Suprapubic skin (tissue), 4 donors: ENCODE data around the gene ZDHHC13. TPM values are rescaled to one million over a fixed set of nuclear protein-coding genes. Genes with fewer than 3 reads are reported as not detected.
"Not testable (repeated sequence)": the region's sequence is repeated elsewhere in the genome, so short reads cannot be mapped to it uniquely, and the experiment has no call there.

Source experiments
- DNase-seq, 2 donors: peaks; one replicate each; pipeline ENCODE4 v3.0.0-alpha.2; 2019; ENCODE audit warnings: low spot score in 2 of 2
- H3K27ac ChIP-seq: fragments of 200-600 bp; sonication (generic); one replicate; pipeline ENCODE4 v1.5.1; 2019
- H3K27me3 ChIP-seq: fragments of 200-600 bp; sonication (generic); one replicate; pipeline ENCODE4 v1.5.1; 2019
- H3K36me3 ChIP-seq: fragments of 200-600 bp; sonication (generic); one replicate; pipeline ENCODE4 v1.5.1; 2019
- H3K4me1 ChIP-seq: fragments of 200-600 bp; sonication (generic); one replicate; pipeline ENCODE4 v1.5.1; 2019
- H3K4me3 ChIP-seq: fragments of 200-600 bp; sonication (generic); one replicate; pipeline ENCODE4 v1.5.1; 2019; ENCODE audit warnings: mild to moderate bottlenecking
- H3K9me3 ChIP-seq: fragments of 200-600 bp; sonication (generic); one replicate; pipeline ENCODE4 v1.5.1; 2019
- EP300 ChIP-seq: sonication (generic); formaldehyde crosslinking; IDR thresholded peaks from one replicate; pipeline ENCODE4 v1.6.1; 2017; ENCODE audit warnings: antibody characterized with exemption
- POLR2A ChIP-seq, 2 donors: fragments of 450-650 bp; IDR thresholded peaks; one replicate each; pipeline ENCODE4 v1.6.1; 2017; ENCODE audit warnings: antibody characterized with exemption in 2 of 2, mild to moderate bottlenecking in 2 of 2, moderate library complexity in 2 of 2
- POLR2AphosphoS5 ChIP-seq, 3 donors: sonication (generic); formaldehyde crosslinking; IDR thresholded peaks; one replicate each; pipeline ENCODE4 v1.6.1; 2017; ENCODE audit warnings: antibody characterized with exemption in 3 of 3
- WGBS: methylation state at CpG from one replicate; pipeline ENCODE4 v1.1.5; 2018; 5-methylcytosine and 5-hydroxymethylcytosine counted together
- total RNA-seq, 4 donors: library from RNA; depleted of rRNA; stranded (reverse); fragments of >200 nt; gene quantifications; one replicate each; pipeline ENCODE4 v1.1.0, GENCODE V29; 2016
- TF ChIP-seq, protein P1 (sequence below), 2 donors: fragments of 200-600 bp in 1 of 2; fragments of 450-650 bp in 1 of 2; sonication (generic) in 1 of 2; IDR thresholded peaks; one replicate each; pipeline ENCODE4 v1.5.1; 2016 to 2019; ENCODE audit warnings: antibody characterized with exemption in 2 of 2, mild to moderate bottlenecking in 1 of 2, moderate library complexity in 1 of 2

ZDHHC13 gene
- total RNA-seq, 4 donors from 2014 or later, result 23.8 to 74.6 (median 27.0) TPM

DNA sequence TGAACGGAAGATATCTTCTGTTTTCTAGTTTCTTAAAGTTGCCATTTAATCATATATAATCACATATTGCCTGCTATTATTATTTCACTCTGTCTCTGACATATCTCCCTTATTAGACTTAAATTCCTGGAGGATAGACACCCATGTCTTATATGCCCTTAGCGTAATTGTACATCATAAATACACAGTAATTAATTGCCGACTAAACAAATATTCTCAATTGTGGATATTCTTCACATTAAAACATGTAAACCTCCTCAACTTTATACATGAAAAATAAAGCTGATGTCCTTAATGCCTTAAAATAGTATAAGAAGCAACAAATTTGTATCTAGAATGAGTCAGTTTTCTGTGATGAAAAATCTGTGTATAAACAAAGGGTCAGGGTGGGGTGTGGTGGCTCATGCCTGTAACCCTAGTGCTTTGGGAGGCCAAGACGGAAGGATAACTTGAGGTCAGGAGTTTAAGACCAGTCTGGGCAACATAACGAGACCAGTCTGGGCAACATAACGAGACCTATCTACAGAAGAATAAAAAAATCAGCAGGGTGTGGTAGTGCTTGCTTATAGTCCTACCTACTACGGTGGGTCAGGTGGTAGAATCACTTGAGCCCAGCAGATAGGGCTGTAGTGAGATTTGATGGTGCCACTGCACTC is 6.1 kb downstream of the ZDHHC13 start:
- Histone ChIP-seq H3K27ac (no peak overlapping the region), H3K36me3 (peaks cover 7% of the 10 kb centered on the region), H3K27me3 (no peaks in the 10 kb centered on the region), H3K4me3 (no peak overlapping the region), H3K9me3 (no peaks in the 10 kb centered on the region), H3K4me1 (peaks cover 18% of the 10 kb centered on the region)
- no peak for TF ChIP-seq POLR2AphosphoS5 (IDR thresholded peaks at IDR 0.05)
- TF ChIP-seq, protein P1, sequence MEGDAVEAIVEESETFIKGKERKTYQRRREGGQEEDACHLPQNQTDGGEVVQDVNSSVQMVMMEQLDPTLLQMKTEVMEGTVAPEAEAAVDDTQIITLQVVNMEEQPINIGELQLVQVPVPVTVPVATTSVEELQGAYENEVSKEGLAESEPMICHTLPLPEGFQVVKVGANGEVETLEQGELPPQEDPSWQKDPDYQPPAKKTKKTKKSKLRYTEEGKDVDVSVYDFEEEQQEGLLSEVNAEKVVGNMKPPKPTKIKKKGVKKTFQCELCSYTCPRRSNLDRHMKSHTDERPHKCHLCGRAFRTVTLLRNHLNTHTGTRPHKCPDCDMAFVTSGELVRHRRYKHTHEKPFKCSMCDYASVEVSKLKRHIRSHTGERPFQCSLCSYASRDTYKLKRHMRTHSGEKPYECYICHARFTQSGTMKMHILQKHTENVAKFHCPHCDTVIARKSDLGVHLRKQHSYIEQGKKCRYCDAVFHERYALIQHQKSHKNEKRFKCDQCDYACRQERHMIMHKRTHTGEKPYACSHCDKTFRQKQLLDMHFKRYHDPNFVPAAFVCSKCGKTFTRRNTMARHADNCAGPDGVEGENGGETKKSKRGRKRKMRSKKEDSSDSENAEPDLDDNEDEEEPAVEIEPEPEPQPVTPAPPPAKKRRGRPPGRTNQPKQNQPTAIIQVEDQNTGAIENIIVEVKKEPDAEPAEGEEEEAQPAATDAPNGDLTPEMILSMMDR (IDR thresholded peaks at IDR 0.05), result no peak
- no peak for TF ChIP-seq EP300
- TF ChIP-seq POLR2A (IDR thresholded peaks at IDR 0.05), result no peak
- 84% methylated on average over 7 of the region's 7 CpGs for WGBS
- no peak for DNase-seq

DNA sequence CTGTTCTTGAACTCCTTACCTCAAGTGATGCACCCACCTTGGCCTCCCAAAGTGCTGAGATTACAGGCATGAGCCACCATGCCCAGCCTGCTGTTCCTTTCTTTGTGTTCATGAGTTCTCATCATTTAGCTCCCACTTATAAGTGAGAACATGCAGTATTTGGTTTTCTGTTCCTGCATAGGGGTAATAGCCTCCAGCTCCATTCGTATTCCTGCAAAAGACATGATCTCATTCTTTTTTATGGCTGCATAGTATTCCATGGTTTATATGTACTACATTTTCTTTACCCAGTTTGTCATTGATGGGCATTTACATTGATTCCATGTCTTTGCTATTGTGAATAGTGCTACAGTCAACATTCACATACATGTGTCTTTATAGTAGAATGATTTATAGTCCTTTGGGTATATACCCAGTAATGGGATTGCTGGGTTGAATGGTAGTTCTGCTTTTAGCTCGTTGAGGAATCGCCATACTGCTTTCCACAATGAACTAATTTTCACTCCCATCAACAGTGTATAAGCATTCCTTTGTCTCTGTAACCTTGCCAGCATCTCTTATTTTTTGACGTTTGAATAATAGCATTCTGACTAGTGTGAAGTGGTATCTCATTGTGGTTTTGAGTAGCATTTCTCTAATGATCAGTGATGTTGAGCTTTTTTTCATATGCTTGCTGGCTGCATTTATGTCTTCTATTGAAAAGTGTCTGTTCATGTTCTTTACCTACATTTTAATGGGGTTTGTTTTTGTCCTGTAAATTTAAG is 9.8 kb downstream of the ZDHHC13 start:
- H3K27ac ChIP-seq, H3K9me3 ChIP-seq, H3K36me3 ChIP-seq, DNase-seq, H3K4me3 ChIP-seq, H3K4me1 ChIP-seq, H3K27me3 ChIP-seq: not testable (repeated sequence)
- 88% methylated on average over 4 of the region's 4 CpGs for WGBS

DNA sequence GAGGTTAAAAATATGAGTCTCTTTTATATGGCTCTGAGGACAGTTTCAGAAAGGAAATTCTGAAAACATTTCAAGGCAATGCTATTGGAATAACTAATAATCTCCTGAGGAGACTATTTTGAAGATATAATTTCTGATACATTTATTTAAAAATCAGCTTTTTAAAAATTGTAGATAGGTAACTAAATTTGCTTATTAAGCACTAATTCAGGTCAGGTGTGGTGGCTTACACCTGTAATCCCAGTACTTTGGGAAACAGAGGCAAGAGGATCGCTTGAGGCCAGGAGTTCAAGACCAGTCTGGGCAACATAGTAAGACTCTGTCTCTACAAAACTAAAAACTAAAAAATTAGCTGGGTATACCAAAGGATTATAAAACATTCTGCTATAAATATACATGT is 17.0 kb downstream of the ZDHHC13 start:
- Histone ChIP-seq H3K36me3 (no peaks in the 10 kb centered on the region), H3K9me3 (no peaks in the 10 kb centered on the region), H3K4me1 (no peaks in the 10 kb centered on the region), H3K27ac (no peak overlapping the region), H3K27me3 (no peaks in the 10 kb centered on the region), H3K4me3 (no peak overlapping the region)
- 96% methylated on average over 1 of the region's 1 CpG for WGBS
- DNase-seq, result no peak
- TF ChIP-seq POLR2AphosphoS5 (IDR thresholded peaks at IDR 0.05), result no peak
- no peak for TF ChIP-seq POLR2A (IDR thresholded peaks at IDR 0.05)
- TF ChIP-seq, protein P1 (IDR thresholded peaks at IDR 0.05), result no peak
- TF ChIP-seq EP300, result no peak

DNA sequence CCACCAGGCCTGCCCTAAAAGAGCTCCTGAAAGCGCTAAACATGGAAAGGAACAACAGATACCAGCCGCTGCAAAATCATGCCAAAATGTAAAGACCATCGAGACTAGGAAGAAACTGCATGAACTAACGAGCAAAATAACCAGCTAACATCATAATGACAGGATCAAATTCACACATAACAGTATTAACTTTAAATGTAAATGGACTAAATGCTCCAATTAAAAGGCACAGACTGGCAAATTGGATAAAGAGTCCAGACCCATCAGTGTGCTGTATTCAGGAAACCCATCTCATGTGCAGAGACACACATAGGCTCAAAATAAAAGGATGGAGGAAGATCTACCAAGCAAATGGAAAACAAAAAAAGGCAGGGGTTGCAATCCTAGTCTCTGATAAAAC is 19.9 kb downstream of the ZDHHC13 start:
- DNase-seq, H3K9me3 ChIP-seq, H3K27ac ChIP-seq, H3K4me3 ChIP-seq, H3K4me1 ChIP-seq, H3K27me3 ChIP-seq, H3K36me3 ChIP-seq: not testable (repeated sequence)
- WGBS, result 98% methylated on average over 4 of the region's 4 CpGs

DNA sequence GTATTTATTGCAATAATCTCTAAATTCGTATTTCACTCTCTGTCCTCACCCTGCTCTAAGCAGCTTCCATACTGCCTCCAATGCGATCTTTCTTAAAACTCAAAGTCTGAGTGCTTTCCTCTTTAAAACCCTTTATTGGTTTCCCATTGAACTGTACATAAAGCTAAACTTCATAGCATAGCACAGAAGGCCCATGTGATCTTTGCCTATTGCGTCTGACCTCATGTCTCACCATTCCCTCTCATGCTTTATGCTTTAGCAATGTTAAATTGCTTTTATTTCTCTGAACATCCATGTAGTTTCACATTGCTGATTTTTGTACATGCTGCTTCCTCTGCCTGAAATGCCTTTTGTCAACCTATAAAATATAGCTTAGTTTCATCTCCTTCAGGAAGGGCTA is 28.4 kb downstream of the ZDHHC13 start:
- no peaks in the 10 kb centered on the region for H3K27me3 ChIP-seq

DNA sequence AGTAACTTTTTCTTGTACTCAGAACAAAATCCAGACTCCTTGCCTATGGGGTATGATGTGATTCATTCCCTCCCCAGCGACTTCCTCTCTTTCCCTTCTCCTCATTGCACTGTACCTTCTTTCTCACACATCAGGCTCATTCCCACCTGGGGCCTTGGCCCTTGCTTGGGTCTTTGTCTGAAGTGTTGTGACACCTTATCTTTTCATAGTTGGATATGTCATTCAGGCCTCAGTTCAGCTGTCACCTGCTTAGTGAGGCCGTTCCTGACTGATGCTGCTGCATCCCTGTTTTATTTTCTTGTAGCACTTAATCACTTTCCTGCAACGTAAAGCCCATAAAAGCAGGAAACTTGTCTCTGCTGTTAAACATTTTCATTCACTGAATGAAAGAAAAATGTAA is 39.9 kb downstream of the ZDHHC13 start:
- H3K27me3 ChIP-seq, result no peaks in the 10 kb centered on the region
- H3K4me3 ChIP-seq, result no peak overlapping the region
- TF ChIP-seq POLR2A (IDR thresholded peaks at IDR 0.05) (no peak), EP300 (no peak), POLR2AphosphoS5 (IDR thresholded peaks at IDR 0.05) (no peak)
- TF ChIP-seq, protein P1 (IDR thresholded peaks at IDR 0.05), result no peak
- H3K36me3 ChIP-seq, result peaks cover 42% of the 10 kb centered on the region
- DNase-seq, result no peak
- no peaks in the 10 kb centered on the region for H3K4me1 ChIP-seq
- no peaks in the 10 kb centered on the region for H3K9me3 ChIP-seq
- 76% methylated on average over 3 of the region's 3 CpGs for WGBS
- no peak overlapping the region for H3K27ac ChIP-seq

More for the DNA sequence above, 28.4 kb downstream of the ZDHHC13 start:
- no peaks in the 10 kb centered on the region for H3K4me1 ChIP-seq
- no peaks in the 10 kb centered on the region for H3K9me3 ChIP-seq
- H3K4me3 ChIP-seq, result no peak overlapping the region
- TF ChIP-seq POLR2AphosphoS5 (IDR thresholded peaks at IDR 0.05), result no peak
- no peak for TF ChIP-seq EP300
- TF ChIP-seq, protein P1 (IDR thresholded peaks at IDR 0.05), result no peak
- no peak for TF ChIP-seq POLR2A (IDR thresholded peaks at IDR 0.05)
- H3K27ac ChIP-seq, result no peak overlapping the region
- no peak for DNase-seq
- 82% methylated on average over 3 of the region's 3 CpGs for whole genome bisulfite sequencing
- peaks cover 30% of the 10 kb centered on the region for H3K36me3 ChIP-seq
